ENCODE data around the gene SUPT4H1.

DNA sequence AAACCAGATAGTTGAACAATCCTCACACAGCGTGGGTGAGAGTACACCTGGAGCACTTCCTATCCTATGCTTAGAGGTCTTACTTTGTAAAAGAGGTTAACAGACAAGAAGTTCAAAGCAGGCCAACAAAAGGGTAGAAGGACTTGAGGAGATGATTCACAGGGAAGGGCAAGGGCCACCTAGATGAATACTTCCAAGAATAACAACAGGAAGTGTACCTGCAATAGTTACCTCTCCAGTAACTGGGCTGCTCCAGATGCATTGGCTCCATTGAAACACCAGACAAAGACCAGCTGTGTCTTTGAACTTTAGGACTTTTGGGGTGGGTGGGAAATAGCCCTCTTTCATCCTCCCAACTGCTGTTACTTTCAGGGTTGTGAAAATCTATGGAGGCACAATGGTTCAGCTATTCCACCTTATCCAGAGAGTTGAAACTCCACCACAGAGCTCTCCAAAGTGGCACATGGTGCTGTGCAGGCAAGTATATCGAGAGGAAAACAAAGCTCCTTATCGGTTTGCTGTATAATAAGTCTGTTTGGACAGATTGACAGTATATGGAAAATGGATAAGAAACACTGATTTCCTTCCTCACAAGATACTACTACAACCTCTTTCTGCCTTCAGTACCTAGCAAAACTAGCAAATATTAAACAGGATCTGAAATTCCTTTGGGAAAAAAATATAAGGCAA, 42.7 kb upstream of the SUPT4H1 start:
- TF ChIP-seq, protein P1, sequence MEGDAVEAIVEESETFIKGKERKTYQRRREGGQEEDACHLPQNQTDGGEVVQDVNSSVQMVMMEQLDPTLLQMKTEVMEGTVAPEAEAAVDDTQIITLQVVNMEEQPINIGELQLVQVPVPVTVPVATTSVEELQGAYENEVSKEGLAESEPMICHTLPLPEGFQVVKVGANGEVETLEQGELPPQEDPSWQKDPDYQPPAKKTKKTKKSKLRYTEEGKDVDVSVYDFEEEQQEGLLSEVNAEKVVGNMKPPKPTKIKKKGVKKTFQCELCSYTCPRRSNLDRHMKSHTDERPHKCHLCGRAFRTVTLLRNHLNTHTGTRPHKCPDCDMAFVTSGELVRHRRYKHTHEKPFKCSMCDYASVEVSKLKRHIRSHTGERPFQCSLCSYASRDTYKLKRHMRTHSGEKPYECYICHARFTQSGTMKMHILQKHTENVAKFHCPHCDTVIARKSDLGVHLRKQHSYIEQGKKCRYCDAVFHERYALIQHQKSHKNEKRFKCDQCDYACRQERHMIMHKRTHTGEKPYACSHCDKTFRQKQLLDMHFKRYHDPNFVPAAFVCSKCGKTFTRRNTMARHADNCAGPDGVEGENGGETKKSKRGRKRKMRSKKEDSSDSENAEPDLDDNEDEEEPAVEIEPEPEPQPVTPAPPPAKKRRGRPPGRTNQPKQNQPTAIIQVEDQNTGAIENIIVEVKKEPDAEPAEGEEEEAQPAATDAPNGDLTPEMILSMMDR (IDR thresholded peaks at IDR 0.05) = no peak
- no peak for TF ChIP-seq POLR2AphosphoS5 (IDR thresholded peaks at IDR 0.05; ENCODE audit: low read depth, low read length)
- TF ChIP-seq, protein P2, sequence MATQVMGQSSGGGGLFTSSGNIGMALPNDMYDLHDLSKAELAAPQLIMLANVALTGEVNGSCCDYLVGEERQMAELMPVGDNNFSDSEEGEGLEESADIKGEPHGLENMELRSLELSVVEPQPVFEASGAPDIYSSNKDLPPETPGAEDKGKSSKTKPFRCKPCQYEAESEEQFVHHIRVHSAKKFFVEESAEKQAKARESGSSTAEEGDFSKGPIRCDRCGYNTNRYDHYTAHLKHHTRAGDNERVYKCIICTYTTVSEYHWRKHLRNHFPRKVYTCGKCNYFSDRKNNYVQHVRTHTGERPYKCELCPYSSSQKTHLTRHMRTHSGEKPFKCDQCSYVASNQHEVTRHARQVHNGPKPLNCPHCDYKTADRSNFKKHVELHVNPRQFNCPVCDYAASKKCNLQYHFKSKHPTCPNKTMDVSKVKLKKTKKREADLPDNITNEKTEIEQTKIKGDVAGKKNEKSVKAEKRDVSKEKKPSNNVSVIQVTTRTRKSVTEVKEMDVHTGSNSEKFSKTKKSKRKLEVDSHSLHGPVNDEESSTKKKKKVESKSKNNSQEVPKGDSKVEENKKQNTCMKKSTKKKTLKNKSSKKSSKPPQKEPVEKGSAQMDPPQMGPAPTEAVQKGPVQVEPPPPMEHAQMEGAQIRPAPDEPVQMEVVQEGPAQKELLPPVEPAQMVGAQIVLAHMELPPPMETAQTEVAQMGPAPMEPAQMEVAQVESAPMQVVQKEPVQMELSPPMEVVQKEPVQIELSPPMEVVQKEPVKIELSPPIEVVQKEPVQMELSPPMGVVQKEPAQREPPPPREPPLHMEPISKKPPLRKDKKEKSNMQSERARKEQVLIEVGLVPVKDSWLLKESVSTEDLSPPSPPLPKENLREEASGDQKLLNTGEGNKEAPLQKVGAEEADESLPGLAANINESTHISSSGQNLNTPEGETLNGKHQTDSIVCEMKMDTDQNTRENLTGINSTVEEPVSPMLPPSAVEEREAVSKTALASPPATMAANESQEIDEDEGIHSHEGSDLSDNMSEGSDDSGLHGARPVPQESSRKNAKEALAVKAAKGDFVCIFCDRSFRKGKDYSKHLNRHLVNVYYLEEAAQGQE (IDR thresholded peaks at IDR 0.05; ENCODE audit: insufficient read depth in 1 of 2, low read depth in 2 of 2, low read length in 1 of 2) = no peak
- no peak for TF ChIP-seq TCF7L2 (IDR thresholded peaks at IDR 0.05; ENCODE audit: low read depth, low read length)

Data from Panc1 (cell line).